HEK293 (cell line): ENCODE measurements around the gene ZNF101.

Experiments
- CTCF ChIA-PET: fragments of 350-600 bp; formaldehyde crosslinking; extraction: SDS; loops from one replicate; lab custom pipeline; 2021; ENCODE audit warnings: antibody characterized with exemption; lab: Yijun Ruan, JAX
- POLR2A ChIA-PET: fragments of 300-600 bp; formaldehyde crosslinking; extraction: SDS; loops from one replicate; lab custom pipeline; 2020; ENCODE audit warnings: antibody characterized with exemption, inconsistent platforms; lab: Yijun Ruan, JAX
- H3K27ac ChIP-seq: fragments of 200-500 bp; sonication (Bioruptor generic); 2 replicates; pipeline ENCODE4 v1.5.1; 2014; ENCODE audit warnings: low read depth, low read length, control low read depth, inconsistent platforms; ENCODE audit errors: extremely low read depth
- H3K36me3 ChIP-seq, 2 experiments: fragments of 200-500 bp in 1 of 2; sonication (Bioruptor generic) in 1 of 2; 1 replicate in 1 of 2; 2 replicates in 1 of 2; pipeline ENCODE4 v1.5.1; 2014 to 2017; ENCODE audit warnings: inconsistent platforms in 2 of 2, low read length in 2 of 2; ENCODE audit not compliant: control insufficient read depth in 2 of 2, insufficient read depth in 1 of 2
- H3K4me1 ChIP-seq: fragments of 200-500 bp; sonication (Bioruptor generic); 2 replicates; pipeline ENCODE4 v1.5.1; 2014; ENCODE audit warnings: mild to moderate bottlenecking, low read length, inconsistent platforms; ENCODE audit not compliant: control insufficient read depth, insufficient read depth
- H3K4me3 ChIP-seq: 2 replicates; pipeline ENCODE4 v1.5.1; 2011; ENCODE audit warnings: low read depth, mild to moderate bottlenecking, control low read depth, low read length, moderate library complexity
- H3K9me3 ChIP-seq: fragments of 200-500 bp; sonication (Bioruptor generic); 2 replicates; pipeline ENCODE4 v1.5.1; 2014; ENCODE audit warnings: low read depth, low read length, inconsistent platforms; ENCODE audit not compliant: control insufficient read depth, insufficient read depth
- ELK4 ChIP-seq: IDR thresholded peaks from 2 replicates; pipeline ENCODE4 v1.6.1; 2011; ENCODE audit warnings: mild to moderate bottlenecking, low read depth, low read length, borderline replicate concordance
- KLF8 ChIP-seq: fragments of 450-650 bp; formaldehyde crosslinking; IDR thresholded peaks from 2 replicates; pipeline ENCODE4 v1.5.1; 2016; ENCODE audit warnings: missing biosample characterization, missing genetic modification characterization
- PBX3 ChIP-seq: sonication (generic); formaldehyde crosslinking; IDR thresholded peaks from 2 replicates; pipeline ENCODE4 v1.8.1; 2022; ENCODE audit warnings: mild to moderate bottlenecking, moderate library complexity, missing genetic modification reagents
- PRDM6 ChIP-seq: fragments of 450-650 bp; formaldehyde crosslinking; IDR thresholded peaks from 2 replicates; pipeline ENCODE4 v1.5.1; 2017; ENCODE audit warnings: missing biosample characterization, missing genetic modification characterization
- REPIN1 ChIP-seq: fragments of 450-650 bp; formaldehyde crosslinking; IDR thresholded peaks from 2 replicates; pipeline ENCODE4 v1.5.1; 2017; ENCODE audit warnings: missing biosample characterization, missing genetic modification characterization, low read depth
- REST ChIP-seq: fragments of 450-650 bp; formaldehyde crosslinking; IDR thresholded peaks from 2 replicates; pipeline ENCODE4 v1.5.1; 2016; ENCODE audit warnings: missing biosample characterization, missing genetic modification characterization
- ZEB2 ChIP-seq: fragments of 450-650 bp; formaldehyde crosslinking; IDR thresholded peaks from 2 replicates; pipeline ENCODE4 v1.5.1; 2016; ENCODE audit warnings: missing biosample characterization, missing genetic modification characterization
- ZIC2 ChIP-seq: fragments of 450-650 bp; formaldehyde crosslinking; IDR thresholded peaks from 2 replicates; pipeline ENCODE4 v1.5.1; 2016; ENCODE audit warnings: missing biosample characterization, missing genetic modification characterization
- ZNF140 ChIP-seq: fragments of 450-650 bp; formaldehyde crosslinking; IDR thresholded peaks from 2 replicates; pipeline ENCODE4 v1.5.1; 2016; ENCODE audit warnings: missing biosample characterization, missing genetic modification characterization
- ZNF146 ChIP-seq: fragments of 450-650 bp; formaldehyde crosslinking; IDR thresholded peaks from 2 replicates; pipeline ENCODE4 v1.5.1; 2016; ENCODE audit warnings: missing biosample characterization, missing genetic modification characterization
- ZNF24 ChIP-seq: fragments of 450-650 bp; formaldehyde crosslinking; IDR thresholded peaks from 2 replicates; pipeline ENCODE4 v1.5.1; 2016; ENCODE audit warnings: missing biosample characterization, missing genetic modification characterization
- ZNF324 ChIP-seq: fragments of 450-650 bp; formaldehyde crosslinking; IDR thresholded peaks from 2 replicates; pipeline ENCODE4 v1.5.1; 2016; ENCODE audit warnings: missing biosample characterization, missing genetic modification characterization
- ZNF335 ChIP-seq: fragments of 450-650 bp; formaldehyde crosslinking; conservative IDR thresholded peaks from 2 replicates; pipeline ENCODE4 v1.5.1; 2016; ENCODE audit warnings: missing biosample characterization, missing genetic modification characterization
- ZNF354C ChIP-seq: fragments of 450-650 bp; formaldehyde crosslinking; IDR thresholded peaks from 2 replicates; pipeline ENCODE4 v1.5.1; 2016; ENCODE audit warnings: missing biosample characterization, missing genetic modification characterization, low read depth, borderline replicate concordance
- ZNF529 ChIP-seq: fragments of 450-650 bp; formaldehyde crosslinking; IDR thresholded peaks from 2 replicates; pipeline ENCODE4 v1.5.1; 2017; ENCODE audit warnings: missing genetic modification characterization, missing biosample characterization; ENCODE audit not compliant: insufficient replicate concordance
- ZNF530 ChIP-seq: fragments of 450-650 bp; formaldehyde crosslinking; IDR thresholded peaks from 2 replicates; pipeline ENCODE4 v1.5.1; 2016; ENCODE audit warnings: low read depth, missing biosample characterization, missing genetic modification characterization
- ZNF768 ChIP-seq: fragments of 450-650 bp; formaldehyde crosslinking; IDR thresholded peaks from 2 replicates; pipeline ENCODE4 v1.5.1; 2018; ENCODE audit warnings: missing biosample characterization, mild to moderate bottlenecking, missing genetic modification characterization
- ZNF830 ChIP-seq: fragments of 450-650 bp; IDR thresholded peaks from 2 replicates; pipeline ENCODE4 v1.5.0; 2018; ENCODE audit warnings: missing biosample characterization, missing genetic modification characterization, low read depth, mild to moderate bottlenecking, moderate library complexity
- TF ChIP-seq, protein P1 (sequence below): fragments of 450-650 bp; formaldehyde crosslinking; IDR thresholded peaks from 2 replicates; pipeline ENCODE4 v1.5.1; 2016; ENCODE audit warnings: missing biosample characterization, missing genetic modification characterization

The ZNF101 gene

DNA sequence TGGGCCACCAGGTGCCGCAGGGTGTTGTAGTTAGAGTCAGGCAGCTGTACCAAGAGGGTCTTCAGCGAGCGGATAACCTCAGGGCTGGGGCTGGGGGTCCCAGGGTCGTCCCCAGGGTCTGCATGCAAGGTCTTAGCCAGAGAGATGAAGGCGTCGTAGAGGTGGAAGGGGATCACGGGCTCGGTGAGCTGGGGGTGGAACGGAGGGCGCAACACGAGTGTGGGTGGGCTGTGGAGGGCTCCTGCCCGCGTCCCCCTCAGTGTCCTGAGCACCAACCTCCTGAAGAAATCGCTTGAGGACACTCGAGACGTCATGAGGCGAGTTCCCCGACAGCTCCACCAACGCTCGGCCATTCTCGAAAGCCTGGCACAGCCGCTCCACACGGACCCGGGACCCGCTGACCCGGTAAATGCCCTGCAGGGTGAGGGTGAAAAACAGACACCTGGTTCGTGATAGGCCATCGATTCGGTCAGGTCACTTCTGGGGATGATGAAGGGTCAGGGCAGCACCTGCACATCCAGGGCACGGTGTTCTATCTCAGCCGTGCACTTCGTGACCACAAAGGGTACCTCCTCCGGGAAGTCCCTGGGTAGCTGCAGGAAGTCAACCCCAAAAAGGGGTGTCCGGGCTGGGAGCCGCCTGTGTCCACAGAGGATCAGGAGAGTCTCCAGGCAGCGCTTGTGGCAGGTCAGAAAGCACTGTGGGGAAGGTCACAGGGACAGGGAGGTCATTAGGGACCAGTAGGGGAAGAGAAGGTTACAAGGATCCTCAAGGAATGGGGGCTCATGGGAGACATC lies 33.9 kb upstream of the ZNF101 start:
- CTCF ChIA-PET, result interaction anchor here (1.9 kb wide), 1 partner anchor 9 kb away, joined by 9 read pairs; the partner anchor contains the start of gene GMIP
- TF ChIP-seq REST, result no peak
- TF ChIP-seq ZNF768, result no peak
- TF ChIP-seq, protein P1, sequence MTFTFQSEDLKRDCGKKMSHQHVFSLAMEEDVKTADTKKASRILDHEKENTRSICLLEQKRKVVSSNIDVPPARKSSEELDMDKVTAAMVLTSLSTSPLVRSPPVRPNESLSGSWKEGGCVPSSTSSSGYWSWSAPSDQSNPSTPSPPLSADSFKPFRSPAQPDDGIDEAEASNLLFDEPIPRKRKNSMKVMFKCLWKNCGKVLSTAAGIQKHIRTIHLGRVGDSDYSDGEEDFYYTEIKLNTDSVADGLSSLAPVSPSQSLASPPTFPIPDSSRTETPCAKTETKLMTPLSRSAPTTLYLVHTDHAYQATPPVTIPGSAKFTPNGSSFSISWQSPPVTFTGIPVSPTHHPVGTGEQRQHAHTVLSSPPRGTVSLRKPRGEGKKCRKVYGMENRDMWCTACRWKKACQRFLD (tag by site-specific recombination), result no peak
- no peak for TF ChIP-seq REPIN1 (tag by site-specific recombination)
- TF ChIP-seq ZNF24 (tag by site-specific recombination), result no peak
- TF ChIP-seq ZNF354C, result no peak
- no peak for TF ChIP-seq ZNF830 (tag by site-specific recombination)
- Histone ChIP-seq H3K27ac (no peak overlapping the region), H3K9me3 (no peaks in the 10 kb centered on the region), H3K4me3 (no peak overlapping the region), H3K36me3 (peaks cover 0 to 42% of the 10 kb centered on the region in 2 experiments; a peak in 2 of 3 replicates), H3K4me1 (no peaks in the 10 kb centered on the region)
- POLR2A ChIA-PET, result no interaction called here

DNA sequence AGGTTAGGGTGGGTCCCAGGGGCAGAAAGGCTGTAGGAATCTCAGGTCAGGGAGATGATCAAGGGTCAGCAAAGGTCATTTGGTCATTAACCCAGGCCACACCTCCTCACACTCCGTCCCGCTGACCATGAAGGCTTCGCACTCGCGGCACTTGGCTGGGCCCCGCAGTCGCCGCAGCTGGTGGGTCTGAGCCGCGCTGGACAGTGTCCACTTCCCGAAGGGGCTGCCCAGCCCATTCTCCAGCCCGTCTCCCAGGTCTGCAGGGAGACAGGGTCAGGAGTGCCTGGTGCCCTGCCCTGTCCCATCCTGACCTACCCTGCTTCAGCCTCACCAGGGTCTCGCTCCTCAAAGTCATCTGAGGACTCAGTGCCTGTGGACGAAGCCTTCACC lies 33.3 kb upstream of the ZNF101 start:
- Histone ChIP-seq H3K36me3 (peaks cover 0 to 44% of the 10 kb centered on the region in 2 experiments; a peak in 2 of 3 replicates), H3K27ac (no peak overlapping the region), H3K4me1 (no peaks in the 10 kb centered on the region), H3K4me3 (no peak overlapping the region), H3K9me3 (no peaks in the 10 kb centered on the region)
- TF ChIP-seq ELK4, result no peak
- no peak for TF ChIP-seq KLF8 (tag by site-specific recombination)
- TF ChIP-seq PBX3 (CRISPR knock-in tag), result no peak
- TF ChIP-seq ZNF140 (tag by site-specific recombination), result no peak
- no peak for TF ChIP-seq ZNF529 (tag by site-specific recombination)
- no peak for TF ChIP-seq PRDM6 (tag by site-specific recombination)
- no peak for TF ChIP-seq ZEB2 (tag by site-specific recombination)
- TF ChIP-seq ZNF335 (tag by site-specific recombination), result no peak
- TF ChIP-seq ZNF530, result no peak
- no peak for TF ChIP-seq ZIC2 (tag by site-specific recombination)
- TF ChIP-seq ZNF324 (tag by site-specific recombination), result no peak
- TF ChIP-seq ZNF146, result no peak
- ChIA-PET CTCF (no interaction called here), POLR2A (no interaction called here)
